GM12878 (cell line): ENCODE measurements around the gene CCL7. TPM values are rescaled to one million over a fixed set of nuclear protein-coding genes. Genes with fewer than 3 reads are reported as not detected.

Experiments
- ATAC-seq: fragments of 200-7000 bp; cut with Tn5 transposase; 3 replicates; pipeline ENCODE4 v1.9.1; 2020; ENCODE audit warnings: mild to moderate bottlenecking, moderate library complexity
- BruUV-seq: library from RNA; stranded (reverse); fragments of 400-500 nt; replicated peaks from 2 replicates; lab custom pipeline; 2021; lab: Mats Ljungman, UMichigan
- CTCF ChIA-PET: fragments of 300-600 bp; sonication (Branson Sonifier 250); formaldehyde crosslinking; extraction: SDS; loops from one replicate; lab custom pipeline; 2021; ENCODE audit warnings: inconsistent platforms; lab: Yijun Ruan, JAX
- POLR2A ChIA-PET: fragments of 350-600 bp; formaldehyde crosslinking; extraction: SDS; loops from one replicate; lab custom pipeline; 2021; ENCODE audit warnings: inconsistent platforms; lab: Charles Lee
- RAD21 ChIA-PET: fragments of 300-600 bp; sonication (Branson Sonifier 250); formaldehyde crosslinking; loops from one replicate; lab custom pipeline; 2023; ENCODE audit warnings: antibody characterized with exemption; ENCODE audit not compliant: unreplicated experiment; lab: Charles Lee
- SMC1A ChIA-PET: fragments of 300-600 bp; sonication (Branson Sonifier 250); formaldehyde crosslinking; loops from one replicate; lab custom pipeline; 2023; ENCODE audit not compliant: unreplicated experiment, uncharacterized antibody; lab: Charles Lee
- DNase-seq: peaks from one replicate; pipeline ENCODE4 v3.0.0-alpha.2; 2011; ENCODE audit warnings: low read depth, low spot score
- FAIRE-seq: peaks from 3 replicates; lab custom pipeline; 2011; peaks lifted over from hg19 to GRCh38; lab: Jason Lieb, UNC
- H2AFZ ChIP-seq: 2 replicates; pipeline ENCODE4 v1.6.0; 2011; ENCODE audit warnings: low read depth, low read length, control low read depth; ENCODE audit not compliant: control insufficient read depth
- H3K27ac ChIP-seq: 2 replicates; pipeline ENCODE4 v1.5.1; 2011; ENCODE audit warnings: control low read depth; ENCODE audit not compliant: control insufficient read depth, insufficient read depth
- H3K27me3 ChIP-seq, 2 experiments: replicated peaks in 1 of 2; 2 replicates each; pipeline versions ENCODE4 v1.6.0 to v1.6.1; 2011; ENCODE audit warnings: low read length in 1 of 2; ENCODE audit not compliant: control insufficient read depth in 2 of 2, insufficient read depth in 2 of 2
- H3K36me3 ChIP-seq, 2 experiments: 2 replicates each; pipeline ENCODE4 v1.5.1; 2011; ENCODE audit warnings: low read length in 1 of 2; ENCODE audit not compliant: control insufficient read depth in 2 of 2, insufficient read depth in 2 of 2
- H3K4me1 ChIP-seq: 2 replicates; pipeline ENCODE4 v1.6.1; 2011; ENCODE audit warnings: mild to moderate bottlenecking, low read length, moderate library complexity, mixed read lengths; ENCODE audit not compliant: control insufficient read depth, insufficient read depth
- H3K4me2 ChIP-seq: 2 replicates; pipeline ENCODE4 v1.6.0; 2011; ENCODE audit warnings: control low read depth; ENCODE audit not compliant: control insufficient read depth, insufficient read depth
- H3K4me3 ChIP-seq: fragments of 200-600 bp; sonication (generic); 2 replicates; pipeline ENCODE4 v1.5.1; 2016
- H3K79me2 ChIP-seq: 2 replicates; pipeline ENCODE4 v1.6.0; 2011; ENCODE audit warnings: low read length; ENCODE audit not compliant: control insufficient read depth, insufficient read depth
- H3K9ac ChIP-seq: 2 replicates; pipeline ENCODE4 v1.8.0; 2011; ENCODE audit warnings: low read length, control low read depth, mixed read lengths; ENCODE audit not compliant: control insufficient read depth, insufficient read depth
- H3K9me3 ChIP-seq: replicated peaks from 3 replicates; pipeline ENCODE4 v1.5.1; 2011; ENCODE audit warnings: mild to moderate bottlenecking, low read length; ENCODE audit not compliant: control insufficient read depth, insufficient read depth
- H4K20me1 ChIP-seq: 2 replicates; pipeline ENCODE4 v1.6.0; 2011; ENCODE audit not compliant: control insufficient read depth, insufficient read depth
- BCL3 ChIP-seq: IDR thresholded peaks from 2 replicates; pipeline ENCODE4 v1.6.1; 2011; ENCODE audit warnings: borderline replicate concordance, low read depth, mild to moderate bottlenecking, moderate library complexity, low read length; ENCODE audit not compliant: insufficient read depth, poor library complexity, severe bottlenecking
- ELK1 ChIP-seq: IDR thresholded peaks from 2 replicates; pipeline ENCODE4 v1.6.1; 2012; ENCODE audit warnings: low read depth, low read length, improper control_type of control experiment
- EP300 ChIP-seq, 2 experiments: fragments of 150-350 bp in 1 of 2; IDR thresholded peaks; 2 replicates each; pipeline ENCODE4 v1.6.1; 2011 to 2012; ENCODE audit warnings: low read depth in 2 of 2, low read length in 2 of 2, borderline replicate concordance in 1 of 2, improper control_type of control experiment in 1 of 2, inconsistent platforms in 1 of 2; ENCODE audit not compliant: control insufficient read depth in 1 of 2
- HDAC6 ChIP-seq: fragments of 200-600 bp; sonication (generic); IDR thresholded peaks from one replicate; pipeline ENCODE4 v1.8.0; 2017; ENCODE audit warnings: antibody characterized with exemption; ENCODE audit not compliant: unreplicated experiment
- IKZF1 ChIP-seq: fragments of 450-650 bp; conservative IDR thresholded peaks from 2 replicates; pipeline ENCODE4 v1.6.1; 2017; ENCODE audit warnings: antibody characterized with exemption, mild to moderate bottlenecking
- MTA3 ChIP-seq: IDR thresholded peaks from 2 replicates; pipeline ENCODE4 v1.6.1; 2012; ENCODE audit warnings: low read length, inconsistent platforms, borderline replicate concordance
- MYC ChIP-seq: IDR thresholded peaks from 2 replicates; pipeline ENCODE4 v1.6.1; 2011; ENCODE audit warnings: mild to moderate bottlenecking, low read length, moderate library complexity, inconsistent platforms; ENCODE audit not compliant: insufficient read depth, insufficient replicate concordance, insufficient read length, severe bottlenecking
- NKRF ChIP-seq: fragments of 450-650 bp; conservative IDR thresholded peaks from 2 replicates; pipeline ENCODE4 v1.6.1; 2017; ENCODE audit warnings: mild to moderate bottlenecking, moderate library complexity
- NR2F1 ChIP-seq: fragments of 450-650 bp; conservative IDR thresholded peaks from 2 replicates; pipeline ENCODE4 v1.6.1; 2017; ENCODE audit warnings: mild to moderate bottlenecking
- PBX3 ChIP-seq: IDR thresholded peaks from 2 replicates; pipeline ENCODE4 v1.6.1; 2011; ENCODE audit warnings: mild to moderate bottlenecking, low read depth, low read length, moderate library complexity; ENCODE audit not compliant: insufficient replicate concordance
- POLR2A ChIP-seq: IDR thresholded peaks from 2 replicates; pipeline ENCODE4 v1.6.1; 2011; ENCODE audit warnings: low read depth, mild to moderate bottlenecking, low read length
- RBBP5 ChIP-seq: fragments of 200-600 bp; sonication (generic); conservative IDR thresholded peaks from 2 replicates; pipeline ENCODE4 v1.6.1; 2016
- ZNF622 ChIP-seq: fragments of 450-650 bp; IDR thresholded peaks from 2 replicates; pipeline ENCODE4 v1.6.1; 2017; ENCODE audit warnings: mild to moderate bottlenecking, inconsistent platforms
- WGBS: methylation state at CpG from one replicate; pipeline ENCODE4 v1.1.6; 2016; ENCODE audit warnings: low lambda C conversion rate; ENCODE audit not compliant: insufficient replicate concordance, insufficient coverage; ENCODE audit errors: missing lambda C conversion rate; 5-methylcytosine and 5-hydroxymethylcytosine counted together
- in situ Hi-C: fragments of 300-500 bp; cut with MboI; formaldehyde crosslinking; loops from 9 replicates; pipeline ENCODE4 v1.14.3; 2018; ENCODE audit warnings: mixed read lengths
- intact Hi-C: fragments of 100-400 bp; cut with micrococcal nuclease; formaldehyde crosslinking; loops from one replicate; pipeline ENCODE4 v1.14.2; 2022; ENCODE audit not compliant: unreplicated experiment
- polyA plus RNA-seq, 11 experiments: library from polyadenylated mRNA; depleted of rRNA in 4 of 11; unstranded in 6 of 11; stranded (reverse) in 5 of 11; fragments of >200 nt; fragmentation: Nextera tagmentation in 4 of 11; fragmentation: Illumina TruSeq in 1 of 11; extraction: Ambion mirVana in 4 of 11; extraction: Trizol in 1 of 11; gene quantifications; 1 replicate in 1 of 11; 2 replicates in 10 of 11; pipeline versions ENCODE4 v1.2.1 to v1.2.3, GENCODE V29; 2011 to 2016; ENCODE audit warnings: inconsistent platforms in 2 of 11, missing spikeins in 2 of 11, low read depth in 1 of 11
- total RNA-seq, 4 experiments: library from RNA; depleted of rRNA in 3 of 4; stranded (reverse); fragments of >200 nt in 3 of 4; fragmentation: Illumina TruSeq in 1 of 4; extraction: Trizol in 1 of 4; gene quantifications; 2 replicates each; pipeline versions ENCODE4 v1.2.1 to v1.2.3, GENCODE V29; 2013 to 2021
- TF ChIP-seq, protein P1 (sequence below): fragments of 450-650 bp; IDR thresholded peaks from 2 replicates; pipeline ENCODE4 v1.6.1; 2014; ENCODE audit warnings: mild to moderate bottlenecking

The CCL7 gene
- total and polyA plus RNA-seq, 10 of the 15 experiments (the other 5 are each of a cell fraction or from before 2014, with no cell fraction given), result not detected

GRCh38 chr17:34299956-34300577 lies 30.0 kb downstream of the CCL7 start:
- BruUV-seq, result no TSS peak
- H3K27ac ChIP-seq, result no peak overlapping the region
- H3K79me2 ChIP-seq, result no peaks in the 10 kb centered on the region
- H2AFZ ChIP-seq, result no peak overlapping the region
- H3K4me1 ChIP-seq, result no peaks in the 10 kb centered on the region; the same call in 1 of the 2 replicates
- 35% methylated on average over 3 of the region's 3 CpGs for WGBS
- no peaks in the 10 kb centered on the region for H4K20me1 ChIP-seq
- H3K9ac ChIP-seq, result no peak overlapping the region
- H3K36me3 ChIP-seq, result no peaks in the 10 kb centered on the region
- H3K4me2 ChIP-seq, result no peak overlapping the region
- no peaks in the 10 kb centered on the region for H3K9me3 ChIP-seq
- intact Hi-C loops (no loop called here), in situ Hi-C loops (no loop called here)
- ChIA-PET RAD21 (no interaction called here), POLR2A (no interaction called here), SMC1A (interaction anchor here (1.1 kb wide), 1 partner anchor 61 kb away, joined by 5 read pairs; no protein-coding TSS in a partner anchor), CTCF (no interaction called here)
- H3K4me3 ChIP-seq, result no peak overlapping the region
- ATAC-seq (no peak), DNase-seq (no peak), FAIRE-seq (no peak)
- peaks cover 0 to 4% of the 10 kb centered on the region in 2 experiments; a peak in 1 of 4 replicates for H3K27me3 ChIP-seq
- no peak for TF ChIP-seq PBX3
- TF ChIP-seq MTA3, result no peak
- TF ChIP-seq ZNF622, result no peak
- TF ChIP-seq HDAC6, result no peak
- TF ChIP-seq MYC, result no peak
- no peak for TF ChIP-seq POLR2A
- TF ChIP-seq, protein P1, sequence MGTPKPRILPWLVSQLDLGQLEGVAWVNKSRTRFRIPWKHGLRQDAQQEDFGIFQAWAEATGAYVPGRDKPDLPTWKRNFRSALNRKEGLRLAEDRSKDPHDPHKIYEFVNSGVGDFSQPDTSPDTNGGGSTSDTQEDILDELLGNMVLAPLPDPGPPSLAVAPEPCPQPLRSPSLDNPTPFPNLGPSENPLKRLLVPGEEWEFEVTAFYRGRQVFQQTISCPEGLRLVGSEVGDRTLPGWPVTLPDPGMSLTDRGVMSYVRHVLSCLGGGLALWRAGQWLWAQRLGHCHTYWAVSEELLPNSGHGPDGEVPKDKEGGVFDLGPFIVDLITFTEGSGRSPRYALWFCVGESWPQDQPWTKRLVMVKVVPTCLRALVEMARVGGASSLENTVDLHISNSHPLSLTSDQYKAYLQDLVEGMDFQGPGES, result no peak
- TF ChIP-seq ELK1, result no peak
- no peak for TF ChIP-seq EP300 (IDR thresholded peaks at IDR 0.05; ENCODE audit: borderline replicate concordance in 1 of 2, control insufficient read depth in 1 of 2, low read depth in 2 of 2, low read length in 2 of 2)
- no peak for TF ChIP-seq IKZF1
- TF ChIP-seq NKRF, result no peak
- no peak for TF ChIP-seq RBBP5
- no peak for TF ChIP-seq BCL3
- no peak for TF ChIP-seq NR2F1
